ENCODE results near the gene CLUH. TPM values are rescaled to one million over a fixed set of nuclear protein-coding genes. Genes with fewer than 3 reads are reported as not detected.

CLUH gene
- total RNA-seq, 1 donor from 2014 or later = 58.1 TPM

DNA sequence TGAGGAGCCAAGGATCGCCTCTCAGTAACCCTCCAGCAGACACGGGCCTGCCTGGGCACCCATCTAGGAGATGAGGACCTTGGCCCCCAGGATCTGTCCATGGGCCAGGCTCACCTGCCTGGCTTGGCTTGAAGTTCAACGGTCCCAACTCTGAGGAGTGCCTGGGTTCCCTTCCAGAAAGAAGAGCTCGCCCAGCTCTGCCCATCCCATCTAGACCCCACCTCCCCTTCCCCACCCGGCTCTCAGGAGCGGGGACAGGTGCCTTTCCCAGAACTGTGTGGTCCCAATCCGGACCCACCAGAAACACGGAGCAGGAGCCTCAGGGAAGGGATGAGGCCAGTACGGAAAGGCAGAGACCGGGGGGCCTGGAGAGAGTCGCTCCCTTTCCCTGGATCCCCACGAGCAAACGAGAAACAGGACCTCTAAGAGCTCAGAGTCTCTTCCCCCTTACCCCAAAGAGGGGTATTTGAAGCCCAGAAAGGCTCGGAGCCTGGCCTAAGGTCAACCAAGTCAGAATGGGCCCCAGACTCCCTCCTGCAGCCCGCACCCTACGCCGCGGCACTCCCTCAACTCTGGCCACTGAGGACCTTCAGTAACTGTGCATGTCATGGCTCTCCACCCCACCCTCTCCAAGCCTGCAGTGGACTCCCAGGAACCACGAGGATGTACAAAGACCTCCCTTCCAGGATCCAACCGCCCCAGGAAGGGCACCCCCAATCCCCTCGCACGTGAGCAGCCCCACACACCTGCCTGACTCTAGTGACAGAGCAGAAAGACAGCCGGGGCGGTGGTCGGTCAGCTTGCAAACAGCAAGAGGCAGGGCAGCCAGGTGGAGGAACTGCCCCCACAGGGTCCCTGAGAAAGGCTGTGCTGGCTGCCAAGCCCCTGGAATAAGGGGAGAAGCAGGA, 5.4 kb downstream of the CLUH start:
- Histone ChIP-seq H3K27me3 (no peaks in the 10 kb centered on the region), H3K36me3 (peaks cover 27 to 32% of the 10 kb centered on the region in 2 donors), H3K9me3 (no peaks in the 10 kb centered on the region), H3K4me3 (no peak overlapping the region), H3K4me1 (peaks cover 19 to 40% of the 10 kb centered on the region in 2 donors), H3K27ac (no peak overlapping the region)
- intact Hi-C loops (cut with DNase I) = no loop called here
- TF ChIP-seq, protein P1, sequence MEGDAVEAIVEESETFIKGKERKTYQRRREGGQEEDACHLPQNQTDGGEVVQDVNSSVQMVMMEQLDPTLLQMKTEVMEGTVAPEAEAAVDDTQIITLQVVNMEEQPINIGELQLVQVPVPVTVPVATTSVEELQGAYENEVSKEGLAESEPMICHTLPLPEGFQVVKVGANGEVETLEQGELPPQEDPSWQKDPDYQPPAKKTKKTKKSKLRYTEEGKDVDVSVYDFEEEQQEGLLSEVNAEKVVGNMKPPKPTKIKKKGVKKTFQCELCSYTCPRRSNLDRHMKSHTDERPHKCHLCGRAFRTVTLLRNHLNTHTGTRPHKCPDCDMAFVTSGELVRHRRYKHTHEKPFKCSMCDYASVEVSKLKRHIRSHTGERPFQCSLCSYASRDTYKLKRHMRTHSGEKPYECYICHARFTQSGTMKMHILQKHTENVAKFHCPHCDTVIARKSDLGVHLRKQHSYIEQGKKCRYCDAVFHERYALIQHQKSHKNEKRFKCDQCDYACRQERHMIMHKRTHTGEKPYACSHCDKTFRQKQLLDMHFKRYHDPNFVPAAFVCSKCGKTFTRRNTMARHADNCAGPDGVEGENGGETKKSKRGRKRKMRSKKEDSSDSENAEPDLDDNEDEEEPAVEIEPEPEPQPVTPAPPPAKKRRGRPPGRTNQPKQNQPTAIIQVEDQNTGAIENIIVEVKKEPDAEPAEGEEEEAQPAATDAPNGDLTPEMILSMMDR (IDR thresholded peaks at IDR 0.05) = no peak
- no peak for DNase-seq (ENCODE audit: low spot score in 2 of 2)

DNA sequence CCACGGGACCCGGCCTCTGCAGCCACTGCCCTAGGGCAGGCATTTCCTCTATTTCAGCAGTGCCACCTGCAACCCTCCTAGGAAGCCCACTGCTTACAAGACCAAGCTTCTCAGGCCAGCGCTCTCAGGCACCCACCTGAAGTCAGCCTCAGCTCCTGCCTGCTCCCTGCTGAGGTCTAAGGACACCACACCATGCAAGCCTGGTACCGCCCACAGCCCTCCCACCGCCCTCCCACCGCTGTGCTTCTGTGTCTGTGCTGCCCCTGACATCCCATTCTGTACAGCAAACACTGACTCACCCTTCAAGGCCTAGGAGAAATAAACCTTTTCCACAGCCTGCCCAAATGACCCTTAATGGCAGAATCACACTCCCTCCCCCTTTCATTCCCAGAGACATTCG, 6.3 kb downstream of the CLUH start:
- intact Hi-C loops (cut with DNase I) = no loop called here
- H3K4me1 ChIP-seq = peaks cover 17 to 34% of the 10 kb centered on the region in 2 donors

DNA sequence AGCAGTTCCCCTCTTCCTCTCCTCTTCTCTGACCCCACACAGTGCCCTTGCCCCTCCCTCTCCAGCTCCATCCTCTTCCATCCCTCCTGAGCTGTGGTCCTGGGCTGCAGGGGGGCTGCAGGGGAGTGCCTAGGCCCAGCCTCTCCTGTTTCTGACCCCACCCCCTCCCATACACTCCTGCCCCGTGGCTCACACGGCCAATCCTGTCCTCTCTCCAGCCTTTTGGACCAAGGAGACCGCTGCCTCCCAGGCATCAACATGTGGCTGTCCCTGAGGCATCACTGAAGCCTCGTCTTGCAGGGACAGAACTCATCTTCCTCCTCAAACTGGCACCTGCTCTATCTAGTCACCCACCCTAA, 6.7 kb downstream of the CLUH start:
- H3K4me1 ChIP-seq = peaks cover 13 to 30% of the 10 kb centered on the region in 2 donors
- TF ChIP-seq, protein P1 (IDR thresholded peaks at IDR 0.05) = no peak
- no peak overlapping the region for H3K27ac ChIP-seq
- DNase-seq (ENCODE audit: low spot score in 2 of 2) = no peak
- no peaks in the 10 kb centered on the region for H3K27me3 ChIP-seq
- H3K36me3 ChIP-seq = peaks cover 39 to 45% of the 10 kb centered on the region in 2 donors
- intact Hi-C loops (cut with DNase I) = no loop called here
- H3K9me3 ChIP-seq = no peaks in the 10 kb centered on the region
- no peak overlapping the region for H3K4me3 ChIP-seq

More for the DNA sequence above, 6.3 kb downstream of the CLUH start:
- H3K4me3 ChIP-seq = no peak overlapping the region
- no peaks in the 10 kb centered on the region for H3K27me3 ChIP-seq
- TF ChIP-seq, protein P1 (IDR thresholded peaks at IDR 0.05) = no peak
- H3K36me3 ChIP-seq = peaks cover 36 to 41% of the 10 kb centered on the region in 2 donors
- no peak for DNase-seq (ENCODE audit: low spot score in 2 of 2)
- H3K27ac ChIP-seq = no peak overlapping the region
- no peaks in the 10 kb centered on the region for H3K9me3 ChIP-seq

DNA sequence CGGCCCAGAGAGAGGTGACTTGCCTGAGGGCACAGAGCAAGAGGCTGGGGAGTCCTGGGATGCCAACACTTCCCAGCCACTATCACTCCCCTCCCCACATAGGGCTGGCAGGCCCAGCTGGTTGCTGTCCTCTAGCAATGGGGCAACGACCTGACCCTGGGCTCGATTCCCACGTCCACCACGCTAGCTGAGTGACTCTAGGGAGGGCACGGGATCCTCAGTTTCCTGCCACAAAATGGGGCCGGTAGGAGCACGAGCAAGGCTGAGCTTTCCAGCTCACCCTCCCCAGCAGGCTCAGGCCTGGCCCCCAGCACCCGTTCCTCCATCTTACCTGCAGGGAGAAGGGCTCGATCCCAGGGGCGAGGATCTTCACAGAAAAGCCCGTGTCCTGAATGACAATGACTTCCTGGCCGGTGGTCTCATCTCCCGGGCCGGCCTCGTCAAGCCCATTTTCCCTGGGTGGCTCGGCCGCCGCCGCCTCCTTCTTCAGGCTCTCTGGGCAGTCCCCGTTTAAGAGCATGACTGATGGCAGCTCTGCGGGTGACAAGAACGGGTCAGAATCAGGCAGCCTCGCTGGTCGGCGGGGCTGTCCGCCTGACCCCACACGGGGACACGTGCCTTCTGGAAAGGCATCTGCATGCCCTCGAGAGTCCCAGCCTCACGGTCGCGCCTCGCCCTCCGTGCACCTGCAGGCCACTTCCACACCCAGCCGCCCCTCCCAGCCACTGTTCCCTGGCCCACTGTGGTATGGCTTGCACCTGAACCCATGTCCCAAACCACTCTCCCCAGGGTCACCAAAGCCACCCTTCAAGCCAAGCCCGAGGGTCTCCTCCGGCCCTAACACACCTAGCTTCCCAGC, 7.3 kb downstream of the CLUH start:
- H3K4me1 ChIP-seq = peaks cover 13 to 23% of the 10 kb centered on the region in 2 donors
- no peaks in the 10 kb centered on the region for H3K27me3 ChIP-seq
- TF ChIP-seq, protein P1 (IDR thresholded peaks at IDR 0.05) = no peak
- H3K27ac ChIP-seq = no peak overlapping the region
- no peak overlapping the region for H3K4me3 ChIP-seq
- intact Hi-C loops (cut with DNase I) = no loop called here
- no peaks in the 10 kb centered on the region for H3K9me3 ChIP-seq
- DNase-seq (ENCODE audit: low spot score in 2 of 2) = no peak
- H3K36me3 ChIP-seq = peaks cover 41 to 51% of the 10 kb centered on the region in 2 donors

DNA sequence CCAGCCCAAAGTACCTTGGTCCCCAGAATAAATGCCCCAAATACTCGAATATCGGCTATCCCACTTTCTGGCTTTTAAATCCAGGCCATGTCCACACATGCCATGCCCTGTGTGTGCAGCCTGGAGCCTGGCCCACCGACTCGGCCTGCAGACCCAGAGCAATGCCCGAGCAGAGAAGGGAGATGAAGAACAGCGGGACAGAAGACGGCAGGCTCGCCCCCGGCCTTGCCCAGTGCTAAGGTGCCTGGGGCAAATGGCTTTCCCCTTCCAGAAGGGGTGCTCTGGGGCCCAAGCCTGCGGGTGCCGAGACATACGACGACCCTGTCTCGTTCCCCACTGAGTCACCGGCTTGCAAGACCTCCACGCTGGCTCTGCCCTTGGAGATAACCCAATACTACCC, 8.0 kb downstream of the CLUH start:
- peaks cover 42 to 57% of the 10 kb centered on the region in 2 donors for H3K36me3 ChIP-seq
- no peak overlapping the region for H3K27ac ChIP-seq

More for the DNA sequence above, 8.0 kb downstream of the CLUH start:
- Histone ChIP-seq H3K4me1 (peaks cover 11 to 17% of the 10 kb centered on the region in 2 donors), H3K27me3 (no peaks in the 10 kb centered on the region), H3K9me3 (no peaks in the 10 kb centered on the region), H3K4me3 (no peak overlapping the region)
- no peak for DNase-seq (ENCODE audit: low spot score in 2 of 2)
- TF ChIP-seq, protein P1 (IDR thresholded peaks at IDR 0.05) = no peak
- intact Hi-C loops (cut with DNase I) = no loop called here

Data from ascending aorta (tissue), 2 donors.